ENCODE measurements around the gene CTRB1. TPM values are rescaled to one million over a fixed set of nuclear protein-coding genes. Genes with fewer than 3 reads are reported as not detected.
"Not testable (repeated sequence)": the region's sequence is repeated elsewhere in the genome, so short reads cannot be mapped to it uniquely, and the experiment has no call there.

The CTRB1 gene
- total RNA-seq, 4 donors from 2014 or later: not detected

DNA sequence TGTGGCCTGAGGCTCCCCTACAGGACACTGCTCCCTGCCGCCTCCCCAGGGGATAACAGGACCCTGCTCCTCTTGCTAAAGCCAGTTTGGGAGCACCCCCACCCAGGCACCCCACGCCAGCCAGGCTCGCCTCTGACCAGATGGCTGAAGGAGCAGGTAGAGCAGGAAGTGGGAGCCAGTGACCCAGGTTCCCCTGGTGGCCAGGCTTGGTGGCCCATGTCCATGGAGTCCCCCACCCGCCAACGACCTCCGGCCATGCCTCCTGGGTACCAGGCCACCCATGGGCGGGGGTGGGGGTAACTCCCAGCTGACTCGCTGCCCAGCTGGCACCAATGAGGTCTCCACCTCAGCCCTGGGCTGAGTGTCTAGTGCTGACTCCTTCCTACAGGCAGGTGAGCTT lies 22.6 kb downstream of the CTRB1 start:
- Histone ChIP-seq H3K9me3 (no peaks in the 10 kb centered on the region), H3K27me3 (no peaks in the 10 kb centered on the region), H3K4me1 (peaks cover 0 to 54% (median 5%) of the 10 kb centered on the region in 4 donors), H3K4me3 (no peak overlapping the region), H3K27ac (no peak overlapping the region), H3K36me3 (peaks cover 0 to 64% (median 0%) of the 10 kb centered on the region in 3 donors)
- no peak for DNase-seq
- no peak for TF ChIP-seq POLR2A (IDR thresholded peaks at IDR 0.05)
- TF ChIP-seq, protein P1, sequence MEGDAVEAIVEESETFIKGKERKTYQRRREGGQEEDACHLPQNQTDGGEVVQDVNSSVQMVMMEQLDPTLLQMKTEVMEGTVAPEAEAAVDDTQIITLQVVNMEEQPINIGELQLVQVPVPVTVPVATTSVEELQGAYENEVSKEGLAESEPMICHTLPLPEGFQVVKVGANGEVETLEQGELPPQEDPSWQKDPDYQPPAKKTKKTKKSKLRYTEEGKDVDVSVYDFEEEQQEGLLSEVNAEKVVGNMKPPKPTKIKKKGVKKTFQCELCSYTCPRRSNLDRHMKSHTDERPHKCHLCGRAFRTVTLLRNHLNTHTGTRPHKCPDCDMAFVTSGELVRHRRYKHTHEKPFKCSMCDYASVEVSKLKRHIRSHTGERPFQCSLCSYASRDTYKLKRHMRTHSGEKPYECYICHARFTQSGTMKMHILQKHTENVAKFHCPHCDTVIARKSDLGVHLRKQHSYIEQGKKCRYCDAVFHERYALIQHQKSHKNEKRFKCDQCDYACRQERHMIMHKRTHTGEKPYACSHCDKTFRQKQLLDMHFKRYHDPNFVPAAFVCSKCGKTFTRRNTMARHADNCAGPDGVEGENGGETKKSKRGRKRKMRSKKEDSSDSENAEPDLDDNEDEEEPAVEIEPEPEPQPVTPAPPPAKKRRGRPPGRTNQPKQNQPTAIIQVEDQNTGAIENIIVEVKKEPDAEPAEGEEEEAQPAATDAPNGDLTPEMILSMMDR (IDR thresholded peaks at IDR 0.05): no peak

DNA sequence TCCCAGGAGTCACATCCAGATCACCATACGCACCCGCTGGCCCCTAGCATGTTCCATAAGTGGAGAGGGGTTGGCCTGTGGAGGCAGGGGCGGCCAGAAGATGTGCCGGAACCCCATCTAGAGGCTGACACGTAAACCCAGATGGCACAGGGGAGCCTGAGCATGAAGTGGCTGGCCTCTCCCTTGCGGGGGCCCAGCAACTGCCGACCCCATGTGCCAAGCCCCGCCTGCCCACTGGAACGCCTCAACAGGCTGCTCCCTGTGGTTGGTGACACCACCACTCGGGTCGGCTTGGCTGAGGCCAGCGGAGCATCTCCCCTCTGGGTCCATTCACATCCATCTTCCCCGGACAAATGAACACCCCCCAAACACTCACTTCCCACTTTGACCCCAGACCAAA lies 23.2 kb downstream of the CTRB1 start:
- Histone ChIP-seq H3K36me3 (peaks cover 0 to 58% (median 0%) of the 10 kb centered on the region in 3 donors), H3K4me1 (peaks cover 0 to 59% (median 5%) of the 10 kb centered on the region in 4 donors)

DNA sequence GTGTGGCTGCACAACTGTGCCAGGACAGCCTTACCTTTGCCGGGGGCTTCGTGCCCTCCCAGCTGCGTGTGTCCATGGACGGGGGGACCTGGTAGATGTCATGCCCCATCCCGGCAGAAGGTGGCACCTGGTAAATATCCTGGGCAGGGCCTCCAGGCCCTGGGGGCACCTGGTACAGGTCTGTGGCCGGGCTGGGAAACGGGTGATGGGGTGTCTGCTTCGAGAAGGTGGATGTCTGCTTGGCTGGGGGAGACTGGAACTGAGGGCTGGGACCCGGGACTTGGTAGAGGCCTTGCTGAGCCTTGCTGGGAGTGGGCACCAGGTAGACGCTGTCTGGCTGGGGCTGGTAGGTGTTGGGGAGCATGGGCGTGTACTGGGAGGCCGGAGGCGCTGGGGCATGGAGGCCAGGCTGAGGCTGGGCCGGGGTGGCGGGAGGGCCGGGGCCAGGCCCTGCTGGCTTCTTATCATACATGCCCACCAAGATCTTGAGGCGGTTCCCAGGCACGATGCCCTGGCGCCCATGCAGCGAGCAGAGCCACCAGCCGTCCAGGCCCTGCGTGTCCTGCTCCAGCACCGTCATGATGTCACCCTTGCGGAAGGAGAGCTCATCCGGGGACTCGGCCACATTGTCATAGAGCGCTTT lies 23.8 kb downstream of the CTRB1 start:
- not testable (repeated sequence) for H3K27ac ChIP-seq, H3K27me3 ChIP-seq, H3K9me3 ChIP-seq, H3K4me3 ChIP-seq, DNase-seq
- Histone ChIP-seq H3K4me1 (peaks cover 0 to 64% (median 5%) of the 10 kb centered on the region in 4 donors), H3K36me3 (peaks cover 0 to 52% (median 0%) of the 10 kb centered on the region in 3 donors)

More for the DNA sequence above, 23.2 kb downstream of the CTRB1 start:
- DNase-seq: no peak
- no peak overlapping the region for H3K27ac ChIP-seq
- no peaks in the 10 kb centered on the region for H3K9me3 ChIP-seq
- no peaks in the 10 kb centered on the region for H3K27me3 ChIP-seq
- TF ChIP-seq POLR2A (IDR thresholded peaks at IDR 0.05): no peak
- TF ChIP-seq, protein P1 (IDR thresholded peaks at IDR 0.05): no peak
- no peak overlapping the region for H3K4me3 ChIP-seq

DNA sequence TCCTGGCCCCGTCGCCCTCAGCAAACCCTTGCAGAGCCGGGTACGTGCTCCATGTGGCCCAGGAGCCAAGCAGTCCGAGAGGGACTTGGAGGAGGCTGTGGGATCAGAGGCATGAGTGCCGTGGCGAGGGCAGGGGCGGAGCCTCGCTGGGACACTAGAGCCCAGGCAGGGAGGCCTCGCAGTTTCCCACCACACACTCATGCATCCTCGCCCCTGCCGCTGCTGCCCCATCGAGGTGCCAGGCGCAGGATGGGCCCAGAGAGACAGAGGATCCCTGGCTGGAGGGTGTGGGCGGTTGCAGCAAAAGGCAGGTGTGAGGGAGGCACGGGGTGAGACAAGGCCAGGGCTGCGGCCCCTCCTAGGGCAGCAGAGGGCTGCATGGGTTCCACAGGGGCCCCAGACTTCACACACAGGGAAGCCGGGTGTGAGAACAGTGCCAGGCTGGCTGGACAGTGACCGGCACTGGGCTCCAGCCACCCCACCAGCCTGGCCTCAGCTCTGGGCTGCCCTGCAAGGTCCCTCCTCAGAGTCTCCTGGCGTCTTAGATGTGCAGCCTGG lies 25.0 kb downstream of the CTRB1 start:
- peak overlapping the region in 2 of 4 donors; percentile 91 to 96 for H3K27ac ChIP-seq
- H3K4me3 ChIP-seq: no peak overlapping the region
- peaks cover 0 to 64% (median 5%) of the 10 kb centered on the region in 4 donors for H3K4me1 ChIP-seq
- H3K9me3 ChIP-seq: no peaks in the 10 kb centered on the region
- TF ChIP-seq POLR2A (IDR thresholded peaks at IDR 0.05): no peak
- TF ChIP-seq, protein P1 (IDR thresholded peaks at IDR 0.05): no peak
- H3K27me3 ChIP-seq: no peaks in the 10 kb centered on the region
- DNase-seq: no peak
- peaks cover 0 to 43% (median 0%) of the 10 kb centered on the region in 3 donors for H3K36me3 ChIP-seq

DNA sequence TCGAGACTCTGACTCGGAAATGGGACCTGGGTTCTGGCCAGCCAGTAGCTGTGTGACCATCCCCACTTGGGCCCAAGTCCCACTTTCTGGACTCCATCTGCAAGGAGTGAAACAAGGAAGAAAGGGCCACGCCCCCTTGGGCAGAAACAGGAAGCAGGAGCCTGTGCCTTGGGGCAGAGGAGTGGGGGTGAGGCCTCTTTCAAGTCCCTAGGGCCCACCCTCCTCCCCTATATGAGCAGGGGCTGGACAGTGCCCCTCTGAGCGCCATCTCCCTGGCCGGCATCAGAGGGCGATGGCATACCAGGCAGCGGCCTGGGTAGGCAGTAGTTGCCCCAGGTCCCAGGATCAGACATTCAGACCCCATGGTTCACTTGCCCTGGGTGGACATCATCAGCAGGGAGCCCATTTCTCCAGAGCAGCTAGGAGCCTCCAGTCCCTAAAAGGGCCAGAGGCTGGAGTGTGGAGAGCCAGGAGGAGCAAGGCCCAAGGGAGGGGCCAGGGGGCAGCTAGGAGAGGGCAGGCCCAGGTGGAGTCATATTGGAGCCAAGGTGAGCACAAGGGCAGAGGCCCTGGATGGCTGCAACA lies 25.5 kb downstream of the CTRB1 start:
- H3K27me3 ChIP-seq: no peaks in the 10 kb centered on the region
- no peak for TF ChIP-seq POLR2A (IDR thresholded peaks at IDR 0.05)
- TF ChIP-seq, protein P1 (IDR thresholded peaks at IDR 0.05): no peak
- no peaks in the 10 kb centered on the region for H3K9me3 ChIP-seq
- peak in 2 of 3 donors; percentile 22 to 71 for DNase-seq
- H3K4me1 ChIP-seq: peaks cover 0 to 64% (median 7%) of the 10 kb centered on the region in 4 donors
- H3K27ac ChIP-seq: peak overlapping the region; percentile 58 to 96 (median 92)
- H3K4me3 ChIP-seq: no peak overlapping the region
- peaks cover 0 to 45% (median 0%) of the 10 kb centered on the region in 3 donors for H3K36me3 ChIP-seq

Data from Peyer's patch (tissue), 4 donors.